ENCODE data around the gene IRAK1. TPM values are rescaled to one million over a fixed set of nuclear protein-coding genes. Genes with fewer than 3 reads are reported as not detected.

IRAK1 gene
- polyA plus RNA-seq, 1 of the 3 experiments (the other 2 are of a cell fraction): 68.5 TPM

DNA sequence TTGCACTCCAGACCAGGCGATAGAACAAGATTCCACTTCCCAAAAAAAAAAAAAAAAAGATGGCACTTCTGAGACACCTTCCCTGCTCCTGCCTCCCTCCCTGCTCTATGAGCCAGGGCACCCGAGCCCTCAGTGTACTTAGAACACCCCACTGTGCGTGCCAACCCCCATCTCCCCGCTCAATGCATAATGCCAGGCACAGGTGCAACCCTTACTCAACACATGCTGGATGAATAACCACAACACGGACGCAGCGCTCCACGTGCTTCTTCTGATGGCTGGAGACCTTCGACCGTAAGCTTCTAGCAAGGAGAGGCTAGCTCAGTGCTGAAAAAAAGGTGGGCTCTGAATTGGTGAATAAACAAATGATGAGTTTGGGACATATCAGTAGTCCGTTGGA, 19.9 kb upstream of the IRAK1 start:
- 52% methylated on average over 11 of the region's 11 CpGs for WGBS (ENCODE audit: low lambda C conversion rate)

DNA sequence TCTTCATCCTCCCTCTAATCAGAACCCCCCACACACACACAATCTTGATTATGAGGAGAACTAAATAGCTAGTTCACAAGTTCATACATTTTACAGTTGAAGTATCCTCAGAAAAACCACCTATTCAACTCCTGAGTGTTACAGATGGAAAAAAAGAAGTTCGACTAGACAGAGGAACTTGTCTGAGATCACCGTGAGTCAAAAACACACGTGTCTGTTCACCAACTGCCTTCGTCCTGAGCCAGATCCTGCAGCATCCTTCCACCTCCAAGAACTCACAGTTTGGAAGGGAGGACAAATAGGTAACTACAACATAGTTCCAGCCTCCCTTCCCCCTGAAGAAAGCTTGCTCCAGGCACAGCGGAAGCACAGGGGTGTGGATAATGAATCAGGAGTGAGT, 19.0 kb upstream of the IRAK1 start:
- H3K9ac ChIP-seq: no peak overlapping the region
- no peak overlapping the region for H2AFZ ChIP-seq (ENCODE audit: low read depth)
- no peak overlapping the region for H3K27ac ChIP-seq (ENCODE audit: low read depth in 2 of 2, low read length in 1 of 2)
- POLR2A ChIA-PET: no interaction called here
- CTCF ChIA-PET: interaction anchor here (0.9 to 4.9 kb wide), 2 partner anchors 11 to 26 kb away, joined by 3 to 30 read pairs; no protein-coding TSS in a partner anchor
- no peak overlapping the region for H3K4me2 ChIP-seq
- H3K9me3 ChIP-seq: no peaks in the 10 kb centered on the region
- no peak for DNase-seq
- H3K27me3 ChIP-seq (ENCODE audit: insufficient read depth): peaks cover 13% of the 10 kb centered on the region; the same call in 1 of the 2 replicates
- H3K4me3 ChIP-seq (ENCODE audit: low read depth in 2 of 2, low read length in 1 of 2): no peak overlapping the region
- H3K4me1 ChIP-seq (ENCODE audit: control insufficient read depth in 1 of 2, insufficient read depth in 2 of 2, low read depth in 1 of 2, low read length in 1 of 2): peaks cover 3 to 4% of the 10 kb centered on the region in 2 experiments; a peak in 2 of 4 replicates
- 42% methylated on average over 5 of the region's 5 CpGs for WGBS (ENCODE audit: low lambda C conversion rate)
- peaks cover 52% of the 10 kb centered on the region; the same call in 1 of the 2 replicates for H3K79me2 ChIP-seq (ENCODE audit: insufficient read depth)
- H3K9me2 ChIP-seq: no peaks in the 10 kb centered on the region
- H3K36me3 ChIP-seq (replicated peaks in 1 of 2; ENCODE audit: control insufficient read depth in 1 of 2, insufficient read depth in 2 of 2, low read length in 1 of 2): no peaks in the 10 kb centered on the region
- TF ChIP-seq FOXJ3 (CRISPR knock-in tag; IDR thresholded peaks at IDR 0.05) (no peak), ELF1 (IDR thresholded peaks at IDR 0.05) (no peak), GATA2 (CRISPR knock-in tag; IDR thresholded peaks at IDR 0.05) (no peak), YY1 (IDR thresholded peaks at IDR 0.05; ENCODE audit: low read depth) (no peak), JUND (IDR thresholded peaks at IDR 0.05) (no peak), NRF1 (IDR thresholded peaks at IDR 0.05; ENCODE audit: low read depth, low read length) (no peak), FOSL2 (IDR thresholded peaks at IDR 0.05; ENCODE audit: borderline replicate concordance, low read depth) (no peak), GABPA (IDR thresholded peaks at IDR 0.05; ENCODE audit: low read depth) (no peak), SIN3A (IDR thresholded peaks at IDR 0.05; ENCODE audit: borderline replicate concordance, low read depth, low read length) (no peak), RFX5 (IDR thresholded peaks at IDR 0.05; ENCODE audit: low read length) (no peak), NFIC (IDR thresholded peaks at IDR 0.05; ENCODE audit: borderline replicate concordance) (no peak), RXRA (IDR thresholded peaks at IDR 0.05; ENCODE audit: borderline replicate concordance, low read depth) (no peak), TAF1 (IDR thresholded peaks at IDR 0.05; ENCODE audit: borderline replicate concordance, low read depth, low read length) (no peak), FOXM1 (IDR thresholded peaks at IDR 0.05; ENCODE audit: low read depth) (no peak), RCOR1 (IDR thresholded peaks at IDR 0.05; ENCODE audit: low read length) (no peak), TEAD4 (IDR thresholded peaks at IDR 0.05; ENCODE audit: borderline replicate concordance, insufficient read depth) (no peak)
- TF ChIP-seq, protein P1, sequence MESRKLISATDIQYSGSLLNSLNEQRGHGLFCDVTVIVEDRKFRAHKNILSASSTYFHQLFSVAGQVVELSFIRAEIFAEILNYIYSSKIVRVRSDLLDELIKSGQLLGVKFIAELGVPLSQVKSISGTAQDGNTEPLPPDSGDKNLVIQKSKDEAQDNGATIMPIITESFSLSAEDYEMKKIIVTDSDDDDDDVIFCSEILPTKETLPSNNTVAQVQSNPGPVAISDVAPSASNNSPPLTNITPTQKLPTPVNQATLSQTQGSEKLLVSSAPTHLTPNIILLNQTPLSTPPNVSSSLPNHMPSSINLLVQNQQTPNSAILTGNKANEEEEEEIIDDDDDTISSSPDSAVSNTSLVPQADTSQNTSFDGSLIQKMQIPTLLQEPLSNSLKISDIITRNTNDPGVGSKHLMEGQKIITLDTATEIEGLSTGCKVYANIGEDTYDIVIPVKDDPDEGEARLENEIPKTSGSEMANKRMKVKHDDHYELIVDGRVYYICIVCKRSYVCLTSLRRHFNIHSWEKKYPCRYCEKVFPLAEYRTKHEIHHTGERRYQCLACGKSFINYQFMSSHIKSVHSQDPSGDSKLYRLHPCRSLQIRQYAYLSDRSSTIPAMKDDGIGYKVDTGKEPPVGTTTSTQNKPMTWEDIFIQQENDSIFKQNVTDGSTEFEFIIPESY (IDR thresholded peaks at IDR 0.05; ENCODE audit: borderline replicate concordance, low read depth): no peak
- TF ChIP-seq, protein P2, sequence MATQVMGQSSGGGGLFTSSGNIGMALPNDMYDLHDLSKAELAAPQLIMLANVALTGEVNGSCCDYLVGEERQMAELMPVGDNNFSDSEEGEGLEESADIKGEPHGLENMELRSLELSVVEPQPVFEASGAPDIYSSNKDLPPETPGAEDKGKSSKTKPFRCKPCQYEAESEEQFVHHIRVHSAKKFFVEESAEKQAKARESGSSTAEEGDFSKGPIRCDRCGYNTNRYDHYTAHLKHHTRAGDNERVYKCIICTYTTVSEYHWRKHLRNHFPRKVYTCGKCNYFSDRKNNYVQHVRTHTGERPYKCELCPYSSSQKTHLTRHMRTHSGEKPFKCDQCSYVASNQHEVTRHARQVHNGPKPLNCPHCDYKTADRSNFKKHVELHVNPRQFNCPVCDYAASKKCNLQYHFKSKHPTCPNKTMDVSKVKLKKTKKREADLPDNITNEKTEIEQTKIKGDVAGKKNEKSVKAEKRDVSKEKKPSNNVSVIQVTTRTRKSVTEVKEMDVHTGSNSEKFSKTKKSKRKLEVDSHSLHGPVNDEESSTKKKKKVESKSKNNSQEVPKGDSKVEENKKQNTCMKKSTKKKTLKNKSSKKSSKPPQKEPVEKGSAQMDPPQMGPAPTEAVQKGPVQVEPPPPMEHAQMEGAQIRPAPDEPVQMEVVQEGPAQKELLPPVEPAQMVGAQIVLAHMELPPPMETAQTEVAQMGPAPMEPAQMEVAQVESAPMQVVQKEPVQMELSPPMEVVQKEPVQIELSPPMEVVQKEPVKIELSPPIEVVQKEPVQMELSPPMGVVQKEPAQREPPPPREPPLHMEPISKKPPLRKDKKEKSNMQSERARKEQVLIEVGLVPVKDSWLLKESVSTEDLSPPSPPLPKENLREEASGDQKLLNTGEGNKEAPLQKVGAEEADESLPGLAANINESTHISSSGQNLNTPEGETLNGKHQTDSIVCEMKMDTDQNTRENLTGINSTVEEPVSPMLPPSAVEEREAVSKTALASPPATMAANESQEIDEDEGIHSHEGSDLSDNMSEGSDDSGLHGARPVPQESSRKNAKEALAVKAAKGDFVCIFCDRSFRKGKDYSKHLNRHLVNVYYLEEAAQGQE (IDR thresholded peaks at IDR 0.05; ENCODE audit: low read depth, low read length): no peak
- TF ChIP-seq, protein P3, sequence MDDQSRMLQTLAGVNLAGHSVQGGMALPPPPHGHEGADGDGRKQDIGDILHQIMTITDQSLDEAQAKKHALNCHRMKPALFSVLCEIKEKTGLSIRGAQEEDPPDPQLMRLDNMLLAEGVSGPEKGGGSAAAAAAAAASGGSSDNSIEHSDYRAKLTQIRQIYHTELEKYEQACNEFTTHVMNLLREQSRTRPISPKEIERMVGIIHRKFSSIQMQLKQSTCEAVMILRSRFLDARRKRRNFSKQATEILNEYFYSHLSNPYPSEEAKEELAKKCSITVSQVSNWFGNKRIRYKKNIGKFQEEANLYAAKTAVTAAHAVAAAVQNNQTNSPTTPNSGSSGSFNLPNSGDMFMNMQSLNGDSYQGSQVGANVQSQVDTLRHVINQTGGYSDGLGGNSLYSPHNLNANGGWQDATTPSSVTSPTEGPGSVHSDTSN (IDR thresholded peaks at IDR 0.05): no peak
- TF ChIP-seq, protein P4, sequence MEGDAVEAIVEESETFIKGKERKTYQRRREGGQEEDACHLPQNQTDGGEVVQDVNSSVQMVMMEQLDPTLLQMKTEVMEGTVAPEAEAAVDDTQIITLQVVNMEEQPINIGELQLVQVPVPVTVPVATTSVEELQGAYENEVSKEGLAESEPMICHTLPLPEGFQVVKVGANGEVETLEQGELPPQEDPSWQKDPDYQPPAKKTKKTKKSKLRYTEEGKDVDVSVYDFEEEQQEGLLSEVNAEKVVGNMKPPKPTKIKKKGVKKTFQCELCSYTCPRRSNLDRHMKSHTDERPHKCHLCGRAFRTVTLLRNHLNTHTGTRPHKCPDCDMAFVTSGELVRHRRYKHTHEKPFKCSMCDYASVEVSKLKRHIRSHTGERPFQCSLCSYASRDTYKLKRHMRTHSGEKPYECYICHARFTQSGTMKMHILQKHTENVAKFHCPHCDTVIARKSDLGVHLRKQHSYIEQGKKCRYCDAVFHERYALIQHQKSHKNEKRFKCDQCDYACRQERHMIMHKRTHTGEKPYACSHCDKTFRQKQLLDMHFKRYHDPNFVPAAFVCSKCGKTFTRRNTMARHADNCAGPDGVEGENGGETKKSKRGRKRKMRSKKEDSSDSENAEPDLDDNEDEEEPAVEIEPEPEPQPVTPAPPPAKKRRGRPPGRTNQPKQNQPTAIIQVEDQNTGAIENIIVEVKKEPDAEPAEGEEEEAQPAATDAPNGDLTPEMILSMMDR (IDR thresholded peaks at IDR 0.05): no peak
- H4K20me1 ChIP-seq (ENCODE audit: insufficient read depth): peaks cover 9% of the 10 kb centered on the region
- H3F3A ChIP-seq (replicated peaks; ENCODE audit: insufficient read depth): no peaks in the 10 kb centered on the region

More for the DNA sequence above, 19.9 kb upstream of the IRAK1 start:
- Histone ChIP-seq H3F3A (replicated peaks; ENCODE audit: insufficient read depth) (no peaks in the 10 kb centered on the region), H3K4me2 (no peak overlapping the region), H4K20me1 (ENCODE audit: insufficient read depth) (peaks cover 9% of the 10 kb centered on the region), H3K4me3 (ENCODE audit: low read depth in 2 of 2, low read length in 1 of 2) (no peak overlapping the region), H3K79me2 (ENCODE audit: insufficient read depth) (peaks cover 53% of the 10 kb centered on the region; the same call in 1 of the 2 replicates), H3K9ac (no peak overlapping the region), H3K27me3 (ENCODE audit: insufficient read depth) (peaks cover 4% of the 10 kb centered on the region; the same call in 1 of the 2 replicates), H3K27ac (ENCODE audit: low read depth in 2 of 2, low read length in 1 of 2) (peak overlapping the region in 1 of 2 experiments; percentile 46; a peak in 1 of 4 replicates), H3K36me3 (replicated peaks in 1 of 2; ENCODE audit: control insufficient read depth in 1 of 2, insufficient read depth in 2 of 2, low read length in 1 of 2) (no peaks in the 10 kb centered on the region), H2AFZ (ENCODE audit: low read depth) (no peak overlapping the region), H3K4me1 (ENCODE audit: control insufficient read depth in 1 of 2, insufficient read depth in 2 of 2, low read depth in 1 of 2, low read length in 1 of 2) (peaks cover 3 to 4% of the 10 kb centered on the region in 2 experiments; a peak in 2 of 4 replicates), H3K9me2 (no peaks in the 10 kb centered on the region), H3K9me3 (no peaks in the 10 kb centered on the region)
- CTCF ChIA-PET: interaction anchor here (0.6 to 4.9 kb wide), 5 partner anchors 10 to 26 kb away, joined by 3 to 30 read pairs (median 3); no protein-coding TSS in a partner anchor
- TF ChIP-seq YY1 (IDR thresholded peaks at IDR 0.05; ENCODE audit: low read depth) (no peak), TAF1 (IDR thresholded peaks at IDR 0.05; ENCODE audit: borderline replicate concordance, low read depth, low read length) (no peak), RXRA (IDR thresholded peaks at IDR 0.05; ENCODE audit: borderline replicate concordance, low read depth) (no peak)
- POLR2A ChIA-PET: no interaction called here
- no peak for DNase-seq
